ENCODE measurements around the gene POMT2.

POMT2 gene

DNA sequence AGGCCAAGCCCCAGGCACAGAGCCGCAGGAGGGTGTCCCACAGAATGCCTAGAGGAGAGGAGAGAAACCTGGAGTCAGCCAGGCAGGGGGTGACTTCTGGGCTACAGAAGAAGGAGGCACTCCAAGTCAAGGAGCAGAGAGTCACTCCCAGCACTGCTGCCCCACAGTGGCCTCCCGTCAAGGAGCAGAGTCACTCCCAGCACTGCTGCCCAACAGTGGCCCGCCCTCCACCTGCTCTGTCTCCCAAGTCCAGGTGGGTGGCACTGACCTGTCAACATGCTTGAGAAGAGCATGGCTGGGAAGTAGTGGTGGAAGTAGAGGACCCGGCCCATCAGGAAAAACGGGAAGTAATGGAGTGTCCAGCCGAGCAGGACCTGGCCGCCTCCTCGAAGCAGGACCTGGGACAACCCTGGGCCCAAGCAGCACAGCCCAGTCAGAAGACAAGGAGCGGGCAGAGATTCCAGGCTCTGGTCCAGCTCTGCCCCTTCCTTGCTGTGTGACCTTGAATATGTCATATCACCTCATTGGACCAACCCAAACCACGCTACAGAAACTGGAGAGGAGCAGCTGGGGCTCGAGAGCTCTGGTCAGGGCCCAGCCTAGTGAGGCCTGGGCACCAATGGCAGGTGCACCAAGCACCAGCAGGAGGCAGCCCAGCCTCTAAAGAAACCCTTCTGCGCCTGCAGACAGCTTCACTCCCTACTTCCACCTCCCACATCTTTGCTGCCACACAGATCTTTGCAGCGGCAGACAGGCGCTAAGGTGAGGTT lies 42.0 kb downstream of the POMT2 start:
- no peaks in the 10 kb centered on the region for H3K9me3 ChIP-seq
- H3K27me3 ChIP-seq (ENCODE audit: low read depth) = no peaks in the 10 kb centered on the region
- no peaks in the 10 kb centered on the region for H3K4me1 ChIP-seq
- in situ Hi-C loops (cut with MboI; ENCODE audit: low sequenced_read_pairs) = no loop called here
- DNase-seq (ENCODE audit: low spot score in 2 of 2) = no peak
- H3K4me3 ChIP-seq = no peak overlapping the region
- H3K36me3 ChIP-seq (replicated peaks) = peaks cover 10% of the 10 kb centered on the region

DNA sequence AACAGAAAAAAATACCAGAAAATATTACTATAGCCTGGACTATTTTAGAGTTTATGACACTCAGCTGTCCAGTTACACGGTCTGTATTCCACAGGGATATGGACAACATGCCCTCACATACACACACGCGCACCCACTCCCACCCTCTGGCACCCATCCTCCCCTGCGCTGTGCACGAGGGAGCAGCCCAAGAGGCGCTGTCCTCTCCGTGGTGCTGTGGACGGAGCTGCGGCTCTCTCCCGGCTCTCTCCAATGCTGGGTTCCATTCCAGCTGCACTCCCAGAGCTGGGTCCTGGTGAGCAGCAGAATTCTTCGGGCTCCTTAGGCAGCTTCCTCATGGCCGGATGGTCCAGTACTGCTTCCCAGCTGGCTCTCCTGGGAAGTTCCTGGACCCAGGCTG lies 43.7 kb downstream of the POMT2 start:
- Histone ChIP-seq H3K27me3 (ENCODE audit: low read depth) (no peaks in the 10 kb centered on the region), H3K4me3 (no peak overlapping the region), H3K4me1 (no peaks in the 10 kb centered on the region), H3K36me3 (replicated peaks) (peaks cover 2% of the 10 kb centered on the region; the same call in 1 of the 2 replicates), H3K9me3 (no peaks in the 10 kb centered on the region)
- DNase-seq (ENCODE audit: low spot score in 2 of 2) = no peak
- in situ Hi-C loops (cut with MboI; ENCODE audit: low sequenced_read_pairs) = no loop called here

DNA sequence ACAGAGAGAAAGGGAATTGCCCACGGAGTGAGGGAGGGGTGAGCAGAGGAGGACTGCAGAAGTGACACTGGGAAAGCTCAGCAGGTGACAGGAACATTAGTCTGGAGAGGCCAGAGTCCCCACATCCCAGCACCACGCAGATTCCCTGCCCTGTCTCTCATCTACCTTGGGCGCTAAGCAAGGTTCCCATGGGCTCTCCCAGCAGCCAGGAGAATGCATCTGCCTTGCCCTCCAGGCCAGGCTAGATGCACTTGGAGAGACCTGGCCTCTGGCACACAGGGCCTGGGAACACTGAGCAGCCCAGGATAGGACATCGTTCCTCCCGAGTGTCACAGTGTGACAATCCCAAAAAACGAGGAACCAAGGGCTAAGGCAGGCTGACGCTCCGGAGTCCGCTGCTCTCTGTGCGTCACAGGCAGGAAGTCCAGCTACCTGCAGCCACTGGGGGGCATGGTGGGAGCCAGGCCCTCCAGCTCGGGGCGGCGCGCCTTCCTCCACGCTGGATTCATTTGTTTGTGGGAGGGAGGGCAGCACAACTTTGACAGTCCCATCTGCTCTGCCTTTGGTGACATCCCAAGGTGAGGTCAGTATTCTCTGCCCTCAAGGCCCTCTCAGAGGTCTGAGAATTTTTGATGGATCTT lies 44.3 kb downstream of the POMT2 start:
- H3K9me3 ChIP-seq = no peaks in the 10 kb centered on the region
- DNase-seq (ENCODE audit: low spot score in 2 of 2) = no peak
- H3K4me3 ChIP-seq = no peak overlapping the region
- H3K4me1 ChIP-seq = no peaks in the 10 kb centered on the region
- peaks cover 2% of the 10 kb centered on the region; the same call in 1 of the 2 replicates for H3K36me3 ChIP-seq (replicated peaks)
- in situ Hi-C loops (cut with MboI; ENCODE audit: low sequenced_read_pairs) = no loop called here
- H3K27me3 ChIP-seq (ENCODE audit: low read depth) = no peaks in the 10 kb centered on the region

DNA sequence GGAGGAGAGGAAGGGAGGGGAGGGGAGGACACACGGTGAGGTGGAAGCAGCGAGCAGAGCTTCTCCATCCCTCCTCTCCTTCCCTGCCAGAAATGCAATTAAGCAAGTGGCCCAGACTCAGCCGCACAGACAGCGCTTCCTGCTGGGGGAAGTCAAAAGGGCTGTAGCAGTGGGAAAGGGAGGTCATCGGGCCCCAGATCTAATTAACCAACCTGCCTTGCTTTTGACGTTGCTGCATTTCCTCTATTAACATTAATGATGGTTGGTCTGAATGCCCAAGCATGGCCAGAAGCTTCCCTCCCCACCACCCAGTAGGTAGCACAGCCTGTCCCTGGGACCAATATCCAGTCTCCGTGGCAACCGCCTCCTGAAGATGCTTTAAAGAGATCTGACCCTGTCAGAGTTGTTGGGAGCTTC lies 45.1 kb downstream of the POMT2 start:
- in situ Hi-C loops (cut with MboI; ENCODE audit: low sequenced_read_pairs) = no loop called here
- no peaks in the 10 kb centered on the region for H3K4me1 ChIP-seq
- H3K27me3 ChIP-seq (ENCODE audit: low read depth) = peaks cover under 1% of the 10 kb centered on the region
- no peak overlapping the region for H3K4me3 ChIP-seq
- H3K9me3 ChIP-seq = no peaks in the 10 kb centered on the region
- H3K36me3 ChIP-seq (replicated peaks) = peaks cover 2% of the 10 kb centered on the region; the same call in 1 of the 2 replicates
- no peak for DNase-seq (ENCODE audit: low spot score in 2 of 2)

DNA sequence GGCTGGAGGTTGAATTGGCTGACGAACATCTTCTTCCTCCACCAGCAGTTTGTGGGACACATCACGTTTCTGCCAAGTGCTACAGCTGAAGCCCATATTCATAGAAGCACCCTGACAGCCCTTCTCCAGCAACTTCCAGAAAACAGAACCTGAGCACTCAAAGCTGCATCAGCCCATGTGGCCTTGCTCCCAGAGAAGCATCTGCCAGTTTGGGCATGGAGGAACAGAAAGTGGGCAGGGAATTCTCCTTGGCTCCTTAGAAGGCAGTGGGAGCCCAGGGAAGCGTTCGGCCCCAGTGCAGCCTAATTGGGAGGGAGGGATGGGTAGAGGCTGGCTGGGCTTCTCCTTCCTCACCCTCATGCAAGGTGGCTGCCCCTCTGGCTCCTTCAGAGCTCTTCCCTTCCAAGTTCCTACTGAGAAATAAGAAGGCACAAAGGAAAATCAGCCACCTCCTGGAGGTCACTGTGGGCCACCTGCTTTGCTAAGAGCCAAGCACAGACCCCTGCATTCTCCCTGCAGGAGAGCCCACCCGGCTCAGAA lies 45.6 kb downstream of the POMT2 start:
- no peak for DNase-seq (ENCODE audit: low spot score in 2 of 2)
- peaks cover 2% of the 10 kb centered on the region; the same call in 1 of the 2 replicates for H3K36me3 ChIP-seq (replicated peaks)
- in situ Hi-C loops (cut with MboI; ENCODE audit: low sequenced_read_pairs) = no loop called here
- no peaks in the 10 kb centered on the region for H3K9me3 ChIP-seq
- no peak overlapping the region for H3K4me3 ChIP-seq
- no peaks in the 10 kb centered on the region for H3K4me1 ChIP-seq
- H3K27me3 ChIP-seq (ENCODE audit: low read depth) = peaks cover 6% of the 10 kb centered on the region

DNA sequence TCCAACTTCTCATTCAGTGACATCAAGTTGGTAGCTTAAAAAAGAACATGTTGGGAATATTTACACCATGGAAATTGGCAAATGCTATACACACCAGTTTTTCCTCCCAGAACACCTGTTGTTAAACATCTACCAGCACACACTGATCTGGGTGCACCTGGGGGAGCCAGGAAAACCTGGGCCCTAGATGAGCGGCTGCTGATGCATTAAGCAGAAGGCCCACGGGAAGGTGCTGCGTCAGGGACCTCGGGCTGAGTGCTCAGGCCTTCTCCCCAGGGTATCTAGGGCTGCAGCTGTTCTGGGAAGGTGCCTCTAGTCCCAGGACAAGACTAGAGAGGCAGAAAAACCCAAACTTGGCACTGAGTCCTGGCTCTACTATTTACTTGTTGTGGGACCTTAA lies 46.9 kb downstream of the POMT2 start:
- H3K9me3 ChIP-seq = no peaks in the 10 kb centered on the region
- H3K36me3 ChIP-seq (replicated peaks) = peaks cover 2% of the 10 kb centered on the region; the same call in 1 of the 2 replicates
- no peaks in the 10 kb centered on the region for H3K4me1 ChIP-seq
- DNase-seq (ENCODE audit: low spot score in 2 of 2) = no peak
- H3K4me3 ChIP-seq = no peak overlapping the region
- H3K27me3 ChIP-seq (ENCODE audit: low read depth) = peaks cover 16% of the 10 kb centered on the region
- in situ Hi-C loops (cut with MboI; ENCODE audit: low sequenced_read_pairs) = no loop called here

DNA sequence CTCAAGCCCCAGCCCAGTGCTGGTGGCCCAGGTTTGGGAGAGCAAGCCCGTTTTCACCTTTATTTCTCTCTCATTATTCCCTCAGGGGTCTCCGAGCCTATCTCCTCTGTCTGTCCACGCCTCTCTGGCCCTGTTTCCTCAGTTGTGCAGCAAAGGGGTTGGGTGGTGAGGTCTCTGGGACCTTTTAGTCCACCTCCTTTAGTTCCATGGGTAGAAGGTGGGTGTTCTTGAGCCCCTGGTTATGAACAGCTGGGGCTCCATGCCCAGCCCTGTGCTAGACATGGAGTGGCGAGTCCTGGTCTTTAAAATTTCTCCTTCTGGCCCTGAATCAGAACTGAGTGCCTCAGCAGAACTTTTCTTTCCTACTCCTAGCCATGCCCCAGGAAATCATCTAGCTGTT lies 48.4 kb downstream of the POMT2 start:
- Histone ChIP-seq H3K9me3 (no peaks in the 10 kb centered on the region), H3K4me1 (no peaks in the 10 kb centered on the region), H3K4me3 (no peak overlapping the region), H3K36me3 (replicated peaks) (0 out of 2 replicates have a peak, but pooled peaks cover 2% of the 10 kb centered on the region), H3K27me3 (ENCODE audit: low read depth) (peaks cover 20% of the 10 kb centered on the region)
- no peak for DNase-seq (ENCODE audit: low spot score in 2 of 2)
- in situ Hi-C loops (cut with MboI; ENCODE audit: low sequenced_read_pairs) = no loop called here

DNA sequence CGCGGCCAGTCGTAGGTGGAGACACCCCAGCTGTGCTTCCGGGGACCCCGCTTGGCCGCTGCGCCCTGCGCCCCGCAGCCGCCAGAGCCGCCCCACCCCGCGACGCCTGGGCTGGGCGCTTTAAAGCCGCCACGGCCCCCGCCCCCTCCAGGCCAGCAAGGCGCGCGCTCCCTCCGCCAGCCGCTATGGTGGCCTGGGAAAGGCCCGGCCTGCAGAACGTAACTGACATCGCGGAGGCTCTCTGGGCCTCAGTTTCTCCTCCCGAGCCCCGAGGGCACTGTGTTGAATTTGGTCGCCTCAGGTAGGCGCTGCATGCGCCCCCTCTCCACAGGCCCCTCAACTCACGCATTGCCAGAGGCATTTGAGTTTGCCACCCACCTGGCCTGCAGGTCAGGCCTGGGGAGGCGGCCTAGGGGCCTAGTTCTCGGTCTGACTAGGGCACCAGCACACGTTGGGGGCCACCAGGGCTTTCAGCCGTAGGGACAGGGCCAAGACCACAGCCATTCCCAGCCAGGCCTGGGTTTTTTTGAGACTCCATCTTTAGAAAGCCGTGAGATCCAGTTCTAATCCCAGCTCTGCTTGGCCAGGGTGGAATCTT lies 49.5 kb downstream of the POMT2 start, which contains the start of gene NGB:
NGB (minus strand) TSS at position 94 of the 598 bp plus-strand sequence. CDS start 269 bp downstream, outside the sequence.
- in situ Hi-C loops (cut with MboI; ENCODE audit: low sequenced_read_pairs) = no loop called here
- DNase-seq (ENCODE audit: low spot score in 2 of 2) = no peak
- H3K36me3 ChIP-seq (replicated peaks) = no peaks in the 10 kb centered on the region
- peaks cover 20% of the 10 kb centered on the region for H3K27me3 ChIP-seq (ENCODE audit: low read depth)
- H3K4me1 ChIP-seq = no peaks in the 10 kb centered on the region
- no peaks in the 10 kb centered on the region for H3K9me3 ChIP-seq
- no peak within 1 kb of the TSS for H3K4me3 ChIP-seq

DNA sequence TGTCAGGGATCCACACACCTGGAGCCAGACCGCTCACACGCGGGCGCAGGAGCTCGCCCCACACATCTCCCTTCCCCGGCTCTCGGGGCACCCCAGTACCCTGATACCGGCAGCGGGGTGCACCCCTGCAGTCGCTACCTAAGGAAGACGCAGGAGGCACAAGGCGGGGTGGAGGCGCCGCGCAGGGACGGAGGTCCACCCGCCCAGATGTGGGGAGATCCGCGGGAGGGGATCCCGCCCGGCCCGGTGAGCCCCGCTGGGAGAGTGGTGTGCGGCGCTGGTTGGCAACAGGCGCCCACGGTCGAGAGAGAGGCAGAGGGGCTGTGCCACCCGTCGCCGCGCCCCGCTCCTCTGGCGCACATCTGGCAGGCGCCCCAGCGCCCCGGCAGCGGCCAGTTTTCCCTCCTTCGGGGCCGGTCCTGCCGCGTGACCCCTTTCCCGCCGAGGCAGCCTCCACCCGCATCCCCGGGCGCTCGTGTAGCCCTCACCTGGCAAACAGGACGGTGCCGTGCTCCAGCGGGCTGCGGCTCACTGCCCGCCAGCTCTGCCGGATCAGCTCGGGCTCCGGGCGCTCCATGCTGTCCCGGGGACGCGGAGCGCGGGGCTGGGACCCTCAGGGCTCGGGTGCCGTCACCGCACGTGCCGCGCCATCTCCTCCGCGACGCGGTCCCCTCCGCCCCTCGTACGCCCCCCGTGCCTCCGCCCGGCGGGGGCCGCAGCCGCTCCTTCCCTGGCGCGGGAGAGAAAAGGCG lies 50.1 kb downstream of the POMT2 start:
- no peaks in the 10 kb centered on the region for H3K9me3 ChIP-seq
- DNase-seq (ENCODE audit: low spot score in 2 of 2) = no peak
- H3K4me1 ChIP-seq = no peaks in the 10 kb centered on the region
- H3K4me3 ChIP-seq = no peak overlapping the region
- H3K27me3 ChIP-seq (ENCODE audit: low read depth) = peaks cover 20% of the 10 kb centered on the region
- no peaks in the 10 kb centered on the region for H3K36me3 ChIP-seq (replicated peaks)
- in situ Hi-C loops (cut with MboI; ENCODE audit: low sequenced_read_pairs) = no loop called here

DNA sequence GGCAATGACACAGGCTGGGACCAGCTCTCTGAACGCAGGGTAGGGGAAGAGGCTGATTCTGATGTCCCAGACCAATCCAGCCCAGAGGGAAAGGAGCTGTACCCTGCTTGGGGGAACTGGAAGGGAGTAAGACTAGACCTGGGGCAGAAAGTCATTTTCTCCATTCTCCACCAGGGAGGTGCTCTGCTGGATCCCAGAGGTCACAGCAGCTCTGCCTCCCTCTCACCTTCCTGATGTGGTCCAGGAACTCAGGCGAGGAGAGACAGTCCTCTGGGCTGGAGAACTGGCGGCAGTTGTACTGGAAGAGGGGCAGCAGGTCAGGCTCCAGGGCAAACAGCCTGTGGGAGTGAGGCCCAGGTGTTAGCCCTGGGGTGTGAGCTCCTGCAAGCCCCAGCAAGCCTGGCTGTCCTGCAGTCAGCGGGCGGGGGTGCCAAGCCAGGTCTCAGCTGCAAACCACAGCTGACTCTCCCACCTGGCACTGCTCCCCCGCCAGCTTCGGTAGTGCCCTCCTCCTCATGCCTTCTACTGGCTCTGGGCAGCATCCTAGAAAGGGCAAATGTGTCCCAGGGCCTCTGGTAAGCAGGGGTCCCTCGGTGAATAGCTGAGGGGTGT lies 51.6 kb downstream of the POMT2 start:
- Histone ChIP-seq H3K27me3 (ENCODE audit: low read depth) (peaks cover 20% of the 10 kb centered on the region), H3K4me3 (no peak overlapping the region), H3K9me3 (no peaks in the 10 kb centered on the region), H3K36me3 (replicated peaks) (no peaks in the 10 kb centered on the region), H3K4me1 (no peaks in the 10 kb centered on the region)
- in situ Hi-C loops (cut with MboI; ENCODE audit: low sequenced_read_pairs) = no loop called here
- no peak for DNase-seq (ENCODE audit: low spot score in 2 of 2)

DNA sequence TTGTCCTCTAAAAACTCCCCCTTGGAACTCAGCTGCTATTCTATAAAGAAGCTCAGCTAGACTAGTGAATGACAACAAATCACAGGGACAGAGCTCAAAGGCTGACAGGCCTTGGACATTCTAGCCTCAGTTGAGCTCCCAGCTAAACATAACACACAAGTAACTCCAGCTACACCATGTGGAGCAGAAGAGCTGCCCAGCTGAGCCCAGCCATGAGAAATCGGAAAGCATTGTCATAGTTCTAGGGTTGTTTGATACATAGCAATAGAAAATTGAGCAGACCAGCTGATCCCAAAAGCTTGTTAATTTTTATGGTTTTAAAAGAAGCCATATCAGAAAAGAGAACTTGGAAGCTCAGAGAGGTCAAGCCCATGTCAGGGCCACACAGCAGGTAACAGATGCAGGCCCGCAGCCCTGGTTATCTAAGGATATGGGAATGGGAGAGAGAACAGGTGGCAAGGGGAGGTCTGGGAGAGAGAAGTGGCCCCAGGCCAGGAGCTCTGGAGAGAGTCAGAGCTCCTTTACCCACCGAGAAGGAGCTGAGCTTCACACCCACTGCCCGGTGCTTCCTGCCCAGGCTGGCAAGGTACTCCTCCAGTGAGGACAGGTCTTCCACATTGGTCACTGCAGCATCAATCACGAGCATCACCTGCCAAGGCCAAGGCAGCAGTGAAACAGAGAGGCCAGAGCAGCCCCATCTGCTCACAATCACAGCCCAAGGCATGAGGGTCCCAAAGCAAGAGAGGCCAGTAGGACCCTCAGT lies 52.6 kb downstream of the POMT2 start:
- no peaks in the 10 kb centered on the region for H3K36me3 ChIP-seq (replicated peaks)
- H3K4me1 ChIP-seq = no peaks in the 10 kb centered on the region
- H3K9me3 ChIP-seq = no peaks in the 10 kb centered on the region
- H3K27me3 ChIP-seq (ENCODE audit: low read depth) = peaks cover 20% of the 10 kb centered on the region
- in situ Hi-C loops (cut with MboI; ENCODE audit: low sequenced_read_pairs) = no loop called here
- H3K4me3 ChIP-seq = no peak overlapping the region
- DNase-seq (ENCODE audit: low spot score in 2 of 2) = no peak

DNA sequence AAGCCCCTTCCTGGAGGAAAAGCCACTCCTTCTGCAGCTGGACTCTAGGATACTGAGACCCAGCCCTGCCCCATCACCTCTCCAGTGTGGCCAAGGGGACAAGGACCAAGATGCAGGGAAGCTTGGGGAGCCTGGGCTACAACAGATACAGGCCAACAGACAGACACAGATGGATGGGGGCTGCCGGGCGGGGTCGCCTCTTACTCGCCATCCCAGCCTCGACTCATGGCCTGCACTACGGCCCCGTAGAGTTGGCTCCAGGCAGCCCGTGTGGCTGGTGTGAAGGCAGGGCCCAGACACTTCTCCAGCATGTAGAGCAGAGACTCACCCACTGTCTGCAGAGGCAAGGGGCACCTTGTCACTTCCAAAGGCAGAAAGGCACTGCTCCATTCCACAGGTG lies 54.3 kb downstream of the POMT2 start:
- Histone ChIP-seq H3K27me3 (ENCODE audit: low read depth) (peaks cover 20% of the 10 kb centered on the region), H3K9me3 (no peaks in the 10 kb centered on the region), H3K4me3 (no peak overlapping the region), H3K36me3 (replicated peaks) (no peaks in the 10 kb centered on the region), H3K4me1 (no peaks in the 10 kb centered on the region)
- no peak for DNase-seq (ENCODE audit: low spot score in 2 of 2)
- in situ Hi-C loops (cut with MboI; ENCODE audit: low sequenced_read_pairs) = no loop called here

Measured in HAP-1 (cell line).